ENCODE results near the gene CASK.

Gene CASK

DNA sequence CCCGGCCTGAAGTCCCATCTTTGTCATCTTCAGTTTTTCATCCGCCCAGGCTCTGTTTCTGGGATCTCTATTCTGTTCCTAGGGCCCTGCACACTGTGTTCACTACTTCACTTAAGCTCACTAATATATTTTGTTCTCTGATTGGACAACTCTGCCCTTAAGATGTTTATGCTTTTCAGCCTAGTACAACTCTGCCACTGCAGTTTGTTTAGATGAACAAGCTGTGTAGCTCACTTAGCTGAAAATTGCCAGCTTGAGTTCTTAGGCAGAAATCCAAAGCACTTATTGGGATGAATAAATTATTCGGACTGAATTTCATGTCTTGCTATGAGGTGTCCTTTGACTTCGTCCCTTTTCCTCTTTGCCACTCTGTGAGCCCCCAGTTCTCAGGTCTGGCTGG, 415.4 kb downstream of the CASK start:
- Histone ChIP-seq H3K4me3 (no peak overlapping the region), H3K27ac (no peak overlapping the region)

DNA sequence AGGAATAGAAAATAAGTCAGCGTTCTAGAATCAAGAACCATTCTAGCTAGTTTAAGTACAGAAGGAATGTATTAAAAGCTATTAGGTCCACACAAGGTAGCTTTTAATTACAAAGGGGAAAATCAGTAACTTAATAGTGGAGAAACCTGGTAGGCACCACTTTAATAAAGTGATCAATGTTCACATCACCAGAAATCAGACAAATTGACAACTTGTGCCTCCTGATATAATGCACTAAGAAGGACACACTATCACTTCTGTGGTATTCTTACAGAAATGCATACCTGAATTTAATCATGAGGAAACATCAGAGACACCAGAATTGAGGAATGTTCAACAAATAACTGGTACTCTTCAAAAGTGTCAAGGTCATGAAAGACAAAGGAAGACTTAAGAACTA, 421.4 kb downstream of the CASK start:
- Histone ChIP-seq H3K27ac (no peak overlapping the region), H3K4me3 (no peak overlapping the region)

DNA sequence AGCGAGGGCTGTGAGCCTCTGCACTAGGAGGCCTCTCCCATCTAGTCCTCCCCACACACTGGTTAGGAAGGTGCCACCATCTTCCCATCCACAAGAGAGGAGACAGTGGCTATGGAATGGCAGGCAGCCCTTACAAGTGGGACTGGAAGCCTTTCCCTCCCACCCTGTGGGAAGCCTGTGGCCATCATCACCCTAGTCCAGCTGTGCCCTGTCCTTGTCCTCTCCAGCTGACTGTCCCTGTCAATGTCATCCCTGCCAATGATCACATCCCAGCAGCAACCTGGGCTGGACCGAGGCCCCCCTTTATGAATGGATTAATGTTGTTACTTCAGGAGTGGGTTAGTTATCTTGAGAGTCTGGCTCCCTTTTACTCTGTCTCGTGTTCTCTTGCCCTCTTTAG, 423.4 kb downstream of the CASK start:
- Histone ChIP-seq H3K4me3 (no peak overlapping the region), H3K27ac (no peak overlapping the region)

DNA sequence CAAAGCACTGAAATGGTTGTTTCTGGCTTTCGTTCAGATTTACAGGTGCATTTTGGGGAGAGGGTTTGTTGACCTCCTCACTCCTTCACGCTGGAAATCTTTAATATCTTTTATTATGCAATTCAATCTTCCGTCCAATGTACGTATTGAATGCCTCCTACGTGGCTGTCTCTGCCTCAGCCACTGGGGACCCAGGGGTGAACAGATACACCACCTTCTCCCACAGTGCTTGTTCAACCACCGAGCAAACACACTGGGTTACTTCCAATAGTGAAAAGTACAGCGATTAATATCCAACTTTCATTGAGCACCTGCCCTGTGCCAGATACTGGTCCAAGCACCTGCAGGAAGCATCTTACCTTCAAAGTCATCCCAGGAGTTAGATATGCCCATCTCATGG, 424.2 kb downstream of the CASK start:
- no peak overlapping the region for H3K4me3 ChIP-seq

DNA sequence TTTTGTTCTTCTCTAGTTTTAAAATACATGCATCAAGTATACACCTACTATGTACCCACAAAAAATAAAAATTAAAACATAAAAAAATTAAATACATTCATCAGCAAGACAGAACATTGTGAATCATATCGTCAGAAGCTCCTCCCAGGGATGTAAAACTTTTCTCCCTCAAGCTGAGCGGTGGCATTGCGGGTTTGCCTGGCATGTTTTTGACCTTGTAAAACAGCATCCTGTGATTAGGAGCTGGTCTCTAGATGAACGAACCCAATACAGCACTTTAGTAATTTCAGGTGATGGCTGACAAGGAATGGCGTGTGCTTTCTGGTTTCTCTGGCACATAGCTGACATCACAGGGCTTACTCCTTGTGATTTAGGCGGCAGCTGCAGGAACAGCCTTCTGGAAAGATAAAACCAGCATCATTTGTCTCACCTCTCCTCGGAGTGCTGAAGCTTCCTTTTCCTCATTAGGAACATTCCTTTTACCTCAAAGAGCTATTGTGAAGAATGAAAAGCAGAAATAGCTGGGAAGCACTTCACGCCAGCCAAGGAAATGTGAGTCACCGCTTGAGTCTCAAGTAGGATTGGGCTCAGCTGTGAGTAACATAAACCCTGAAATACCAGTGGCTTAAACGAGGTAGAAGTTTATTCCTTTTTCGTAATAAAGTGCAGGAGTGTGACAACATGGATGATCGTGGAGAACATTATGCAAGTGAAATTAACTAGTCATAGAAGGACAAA, 431.9 kb downstream of the CASK start:
- Histone ChIP-seq H3K4me3 (no peak overlapping the region), H3K27ac (no peak overlapping the region)

More for the DNA sequence above, 424.2 kb downstream of the CASK start:
- no peak overlapping the region for H3K27ac ChIP-seq

DNA sequence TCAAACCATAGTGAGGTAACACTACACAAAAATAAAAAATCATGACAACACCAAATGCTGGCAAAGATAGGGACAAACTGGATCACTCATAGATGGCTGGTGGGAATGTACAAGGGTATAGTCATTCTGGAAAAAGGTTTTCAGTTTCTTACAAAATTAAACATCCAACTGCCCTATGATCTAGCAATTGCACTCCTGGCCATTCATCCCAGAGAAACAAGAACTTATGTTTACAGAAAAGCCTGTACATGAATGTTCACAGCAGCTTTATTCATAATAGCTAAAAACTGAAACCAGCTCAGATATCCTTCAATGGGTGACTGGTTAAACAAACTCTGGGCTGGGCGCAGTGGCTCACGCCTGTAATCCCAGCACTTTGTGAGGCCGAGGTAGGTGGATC, 432.9 kb downstream of the CASK start:
- no peak overlapping the region for H3K27ac ChIP-seq
- H3K4me3 ChIP-seq, result no peak overlapping the region

DNA sequence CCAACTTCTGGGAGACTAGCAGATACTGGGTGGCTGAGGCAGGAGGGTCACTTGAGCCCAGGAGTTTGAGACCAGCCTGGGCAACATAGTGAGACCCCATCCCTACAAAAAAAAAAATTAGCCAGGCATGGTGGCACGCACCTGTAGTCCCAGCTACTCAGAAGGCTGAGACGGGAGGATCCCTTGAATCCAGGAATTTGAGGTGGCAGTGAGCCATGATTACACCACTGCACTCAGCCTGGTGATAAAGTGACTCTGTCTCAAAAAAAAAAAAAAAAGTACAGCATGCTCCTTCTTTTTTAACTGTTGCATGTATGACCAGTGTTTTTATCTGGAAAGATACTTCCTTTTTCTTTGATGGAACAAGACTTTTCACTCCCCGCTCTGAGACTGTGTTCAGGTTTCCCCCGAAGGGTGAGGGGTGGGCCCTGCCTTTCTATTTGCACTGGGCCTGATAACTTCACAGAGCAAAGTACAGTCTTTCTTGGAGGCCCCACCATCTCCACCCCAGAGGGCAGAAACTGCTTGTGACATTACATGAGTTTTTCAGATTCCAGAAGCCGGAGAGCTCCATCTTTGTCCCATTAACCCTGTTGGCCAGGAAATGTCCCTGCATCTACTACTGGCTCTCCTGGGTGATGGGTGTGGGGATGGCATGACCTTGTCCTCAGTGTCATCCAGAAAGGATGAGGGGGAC, 441.1 kb downstream of the CASK start:
- no peak overlapping the region for H3K27ac ChIP-seq
- H3K4me3 ChIP-seq, result no peak overlapping the region

DNA sequence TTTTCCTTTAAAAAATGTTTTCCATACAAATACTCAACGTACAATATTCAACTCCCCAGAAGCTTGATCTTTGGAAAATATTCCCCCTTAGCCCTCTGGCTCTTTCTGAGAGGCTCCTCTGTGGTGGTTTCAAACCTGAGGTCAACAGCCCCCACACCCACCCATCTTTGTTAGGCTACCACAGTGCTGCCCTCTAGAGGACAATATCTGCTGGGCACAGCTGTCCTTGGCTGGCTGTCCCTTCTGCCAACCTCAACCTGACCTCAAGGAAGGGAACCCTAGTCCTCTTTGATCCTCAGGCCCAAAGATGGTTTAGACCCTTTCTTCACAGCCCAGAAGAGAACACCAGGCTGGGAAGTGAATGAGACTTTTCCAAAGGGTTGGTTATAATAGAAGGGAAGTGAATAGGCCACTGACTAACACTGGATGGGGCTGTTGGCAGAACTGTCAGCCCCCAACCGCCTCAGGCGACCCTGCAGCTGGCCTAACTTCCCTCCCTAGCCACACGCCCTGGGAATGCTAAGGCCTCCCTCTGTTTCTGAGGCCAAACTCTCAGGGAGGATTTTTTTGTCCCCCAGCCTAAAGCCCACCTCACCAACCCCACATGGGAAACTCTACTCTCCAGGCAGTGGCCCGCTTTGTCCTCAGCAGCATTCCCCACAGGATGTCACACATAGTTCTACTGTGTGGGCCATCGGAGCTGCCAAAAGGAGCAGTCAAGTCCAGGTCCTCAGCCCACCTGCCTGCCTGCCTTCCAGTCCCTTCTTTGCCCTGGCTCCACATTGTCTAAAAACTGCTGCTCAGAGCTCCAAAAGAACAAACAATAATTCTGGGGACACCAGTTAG, 441.9 kb downstream of the CASK start:
- no peak overlapping the region for H3K4me3 ChIP-seq
- H3K27ac ChIP-seq, result no peak overlapping the region

DNA sequence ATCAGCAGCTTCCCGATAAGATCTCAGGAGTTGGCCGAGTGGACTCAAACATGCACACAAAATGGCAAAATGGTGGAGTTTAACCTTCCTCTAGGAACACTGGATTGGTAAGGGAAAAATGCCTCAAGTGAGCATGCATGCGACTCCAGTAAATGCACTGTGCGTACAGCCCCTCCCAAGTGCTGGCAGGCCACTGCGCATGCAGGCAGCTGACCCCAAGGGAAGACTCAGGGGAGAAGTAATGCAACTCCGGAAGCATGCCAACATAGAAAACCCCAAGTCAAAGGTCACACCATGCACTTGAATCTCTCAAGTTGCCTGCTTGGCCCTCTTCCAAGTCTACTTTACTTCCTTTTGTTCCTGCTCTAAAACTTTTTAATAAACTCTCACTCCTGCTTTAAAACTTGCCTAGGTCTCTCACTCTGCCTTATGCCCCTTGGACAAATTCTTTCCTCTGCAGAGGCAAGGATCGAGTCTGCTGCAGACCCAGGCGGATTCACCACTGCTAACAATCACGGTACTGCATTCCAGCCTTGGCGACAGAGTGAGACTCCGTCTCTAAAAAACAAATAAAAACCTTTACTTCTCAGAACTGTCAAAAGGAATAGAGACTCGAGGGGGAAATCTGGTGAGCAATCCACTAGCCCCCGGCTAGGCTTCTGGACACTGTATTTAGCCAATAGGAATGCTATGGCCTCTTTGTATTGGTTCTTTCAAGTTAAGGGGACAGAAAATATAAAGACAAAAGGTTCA, 442.7 kb downstream of the CASK start:
- H3K27ac ChIP-seq, result no peak overlapping the region
- no peak overlapping the region for H3K4me3 ChIP-seq

DNA sequence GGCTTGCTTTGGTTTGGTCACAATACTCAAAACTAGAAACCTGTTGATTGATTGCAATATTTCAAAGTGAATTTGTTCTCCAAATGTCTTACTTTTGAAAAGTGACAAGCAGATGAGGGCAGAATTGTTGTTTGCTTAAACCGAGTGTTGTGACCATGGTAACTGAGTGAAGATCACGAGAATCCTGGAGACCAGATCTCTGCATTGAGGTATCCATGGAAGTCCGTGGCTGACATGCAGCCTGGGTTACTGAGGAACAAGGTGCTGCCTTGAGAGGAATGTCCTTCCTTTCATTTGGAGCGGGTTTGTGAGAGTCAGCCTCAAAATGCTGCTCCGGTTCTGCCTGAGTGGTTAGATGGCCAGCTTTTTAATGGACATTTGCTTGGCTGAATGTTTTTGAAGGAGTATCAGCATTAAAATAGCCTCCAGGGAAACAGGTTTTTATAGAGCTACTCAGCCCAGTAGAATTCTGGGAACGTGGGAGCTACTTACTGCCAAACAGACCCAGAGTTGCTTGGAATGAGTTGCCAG, 444.9 kb downstream of the CASK start:
- Histone ChIP-seq H3K4me3 (no peak overlapping the region), H3K27ac (no peak overlapping the region)

DNA sequence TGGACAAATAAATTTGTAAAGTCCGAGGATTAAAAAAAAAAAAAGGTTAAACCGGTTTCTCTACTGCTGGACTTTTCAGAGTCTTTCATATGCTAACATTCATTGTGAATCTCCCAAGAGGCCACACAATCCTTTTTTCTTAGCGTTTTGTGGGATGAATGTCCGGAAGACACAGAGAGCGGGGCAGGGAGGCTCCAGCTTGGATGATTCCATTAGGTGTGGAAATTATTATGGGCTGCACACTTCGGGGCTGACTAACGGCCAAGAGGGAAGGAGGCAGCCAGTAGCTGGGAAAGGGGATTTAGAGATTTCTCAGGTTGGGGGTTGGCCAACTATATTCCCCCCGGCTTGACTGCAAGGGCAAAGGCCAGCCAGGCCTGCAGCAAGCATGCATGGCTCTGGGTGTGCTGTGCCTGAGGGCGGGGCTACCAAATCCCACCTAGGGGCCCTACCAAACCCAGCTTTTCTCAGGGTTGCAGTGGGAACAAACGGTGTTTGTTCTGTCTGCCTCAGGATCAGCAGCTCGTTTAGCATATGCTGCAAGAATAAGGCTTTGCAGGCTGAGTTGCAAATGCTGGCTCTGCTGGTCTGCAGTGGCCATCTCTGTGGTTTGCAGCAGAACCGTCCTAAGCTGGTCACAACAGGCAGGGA, 447.6 kb downstream of the CASK start:
- no peak overlapping the region for H3K27ac ChIP-seq

DNA sequence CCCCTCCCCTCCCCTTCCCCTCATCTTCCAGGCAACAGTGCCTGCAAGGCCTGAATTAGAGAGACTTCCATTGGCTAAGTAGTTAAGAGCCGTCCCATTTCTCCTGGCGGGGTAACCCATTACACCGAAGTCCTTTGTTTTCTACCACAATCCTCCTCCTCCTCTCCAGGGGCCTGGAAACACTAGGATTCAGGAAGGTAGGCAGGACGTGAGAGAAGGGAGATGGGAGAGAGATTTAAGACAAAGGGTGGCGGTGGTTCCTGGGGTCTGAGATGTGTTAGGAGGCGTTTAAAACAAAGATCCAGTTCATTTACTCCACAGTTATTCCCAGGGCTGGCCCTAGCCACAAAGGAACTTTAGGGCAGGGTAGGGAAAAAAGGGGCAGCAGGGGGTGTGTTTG, 448.2 kb downstream of the CASK start:
- H3K27ac ChIP-seq, result no peak overlapping the region
- H3K4me3 ChIP-seq, result no peak overlapping the region

More for the DNA sequence above, 447.6 kb downstream of the CASK start:
- no peak overlapping the region for H3K4me3 ChIP-seq

DNA sequence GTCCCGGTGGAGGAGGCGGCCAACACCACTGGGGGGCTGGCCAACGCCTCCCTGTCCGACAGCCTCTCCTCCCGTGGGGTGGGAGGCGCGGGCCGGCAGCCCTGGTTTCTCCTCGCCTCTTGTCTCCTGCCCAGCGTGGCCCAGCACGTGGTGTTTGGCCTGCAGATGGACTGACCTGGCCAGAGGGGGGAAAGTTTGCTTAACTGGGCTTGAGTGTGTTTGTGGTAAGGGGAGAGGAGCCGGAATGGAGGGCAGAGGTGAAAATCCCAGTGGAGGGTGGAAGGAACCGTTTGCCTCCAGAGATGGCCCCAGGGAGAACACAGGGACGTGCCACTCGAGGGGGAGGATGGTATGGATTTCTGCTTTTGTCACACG, 448.6 kb downstream of the CASK start:
- H3K4me3 ChIP-seq, result no peak overlapping the region
- H3K27ac ChIP-seq, result no peak overlapping the region

DNA sequence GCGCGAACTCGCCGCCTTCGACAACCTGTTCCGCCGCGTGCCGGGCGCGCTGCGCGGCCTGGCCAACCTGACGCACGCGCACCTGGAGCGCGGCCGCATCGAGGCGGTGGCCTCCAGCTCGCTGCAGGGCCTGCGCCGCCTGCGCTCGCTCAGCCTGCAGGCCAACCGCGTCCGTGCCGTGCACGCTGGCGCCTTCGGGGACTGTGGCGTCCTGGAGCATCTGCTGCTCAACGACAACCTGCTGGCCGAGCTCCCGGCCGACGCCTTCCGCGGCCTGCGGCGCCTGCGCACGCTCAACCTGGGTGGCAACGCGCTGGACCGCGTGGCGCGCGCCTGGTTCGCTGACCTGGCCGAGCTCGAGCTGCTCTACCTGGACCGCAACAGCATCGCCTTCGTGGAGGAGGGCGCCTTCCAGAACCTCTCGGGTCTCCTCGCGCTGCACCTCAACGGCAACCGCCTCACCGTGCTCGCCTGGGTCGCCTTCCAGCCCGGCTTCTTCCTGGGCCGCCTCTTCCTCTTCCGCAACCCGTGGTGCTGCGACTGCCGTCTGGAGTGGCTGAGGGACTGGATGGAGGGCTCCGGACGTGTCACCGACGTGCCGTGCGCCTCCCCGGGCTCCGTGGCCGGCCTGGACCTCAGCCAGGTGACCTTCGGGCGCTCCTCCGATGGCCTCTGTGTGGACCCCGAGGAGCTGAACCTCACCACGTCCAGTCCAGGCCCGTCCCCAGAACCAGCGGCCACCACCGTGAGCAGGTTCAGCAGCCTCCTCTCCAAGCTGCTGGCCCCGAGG, 449.2 kb downstream of the CASK start:
- H3K27ac ChIP-seq, result no peak overlapping the region
- no peak overlapping the region for H3K4me3 ChIP-seq

DNA sequence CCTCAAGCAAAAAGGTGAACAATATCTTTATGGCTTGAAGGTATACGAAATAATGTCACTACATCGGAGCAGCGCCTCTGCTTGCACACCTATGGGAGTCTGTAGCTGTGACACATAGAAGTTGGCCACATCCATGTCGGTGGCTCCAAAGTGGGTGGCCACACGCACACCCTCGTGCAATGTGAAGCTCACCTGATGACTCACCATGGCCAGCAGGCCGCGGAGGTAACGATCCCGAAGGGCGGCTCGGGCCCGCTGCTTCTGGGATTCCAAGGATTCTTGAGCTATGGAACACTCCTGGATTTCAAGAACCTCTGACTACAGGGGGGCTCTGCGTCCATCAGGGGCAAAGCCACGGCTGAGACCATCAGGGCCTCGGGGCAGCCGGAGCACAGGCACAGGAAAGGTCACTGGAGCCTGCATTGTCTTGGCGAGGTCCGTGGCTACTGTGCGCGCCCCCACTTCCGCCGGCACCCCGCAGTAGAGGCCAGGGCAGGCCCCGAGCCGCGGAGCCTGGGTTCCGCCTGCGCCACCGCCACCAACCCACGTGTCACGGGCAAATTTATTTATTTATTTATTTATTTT, 451.0 kb downstream of the CASK start:
- Histone ChIP-seq H3K4me3 (no peak overlapping the region), H3K27ac (no peak overlapping the region)

DNA sequence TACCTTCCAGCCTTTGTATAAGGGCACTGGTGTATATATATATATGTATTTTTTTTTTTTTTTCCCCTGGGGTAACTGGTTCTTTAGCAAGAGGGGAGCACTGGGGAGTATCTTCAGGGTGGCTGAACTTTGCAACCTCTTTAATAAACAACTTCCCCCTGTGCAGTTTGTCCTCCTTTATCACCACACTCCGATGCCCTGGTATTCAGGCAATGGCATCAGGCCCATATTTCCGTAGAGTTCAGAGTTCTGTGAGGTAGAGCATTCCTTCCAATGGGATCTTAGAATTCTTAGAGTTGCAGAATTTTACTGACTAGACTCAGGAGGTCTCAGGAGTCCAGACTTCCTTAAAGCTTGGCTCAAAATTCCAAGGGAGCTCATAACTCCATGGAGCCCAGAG, 451.6 kb downstream of the CASK start:
- Histone ChIP-seq H3K4me3 (no peak overlapping the region), H3K27ac (no peak overlapping the region)

DNA sequence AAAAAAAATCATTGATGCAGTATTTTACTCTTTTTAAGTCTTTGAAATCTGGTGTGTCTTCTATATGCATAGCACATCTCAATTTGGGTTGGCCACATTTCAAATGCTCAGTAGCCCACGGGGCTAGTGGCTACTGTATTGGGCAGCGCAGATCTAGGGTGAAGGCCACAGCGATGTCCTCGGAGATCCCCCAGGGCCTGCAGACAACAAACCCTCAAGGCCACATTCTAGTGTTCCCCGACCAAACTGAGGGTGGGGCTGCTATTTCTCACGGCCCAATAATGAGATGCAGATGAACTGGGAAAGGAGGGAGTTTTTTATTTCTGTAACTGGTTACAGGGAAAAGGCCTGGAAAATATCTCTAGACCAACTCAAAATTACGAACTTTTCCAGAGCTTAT, 452.6 kb downstream of the CASK start:
- H3K27ac ChIP-seq, result no peak overlapping the region
- H3K4me3 ChIP-seq, result no peak overlapping the region

DNA sequence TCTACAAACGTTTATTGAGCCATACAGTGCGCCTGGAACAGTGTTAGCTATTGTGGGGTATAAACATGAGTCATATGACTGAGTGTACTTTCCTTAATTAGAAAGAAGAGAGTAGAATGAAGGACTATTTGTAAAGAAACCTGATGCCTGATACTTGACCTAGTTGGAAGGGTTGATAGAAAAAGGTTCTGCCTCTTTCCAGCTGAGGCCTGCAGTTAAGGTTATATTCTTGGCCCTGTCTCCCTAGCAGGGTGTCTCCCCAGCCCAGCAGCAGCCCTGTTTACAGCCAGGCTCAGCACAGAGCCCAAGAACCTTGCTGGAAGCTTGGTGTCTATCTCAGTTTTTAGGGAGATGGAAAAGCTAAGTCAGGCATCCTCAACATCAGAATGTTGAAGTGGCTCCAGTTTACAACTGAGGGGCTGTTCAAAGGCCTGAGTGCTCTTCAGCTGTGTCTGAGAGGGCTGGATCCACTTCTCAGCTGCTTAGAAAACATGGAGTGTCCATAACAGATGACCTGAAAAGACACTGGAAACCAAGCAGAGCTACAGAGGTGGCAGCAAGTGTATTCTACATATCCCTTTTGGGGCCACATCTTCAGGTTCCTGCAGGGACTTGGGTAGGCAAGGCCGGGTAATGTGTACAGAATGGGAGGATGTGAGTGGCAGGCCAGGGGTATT, 454.6 kb downstream of the CASK start:
- H3K4me3 ChIP-seq, result no peak overlapping the region
- no peak overlapping the region for H3K27ac ChIP-seq

All from skin epidermis (tissue), 12 donors.